ENCODE measurements around the gene ZNF597.

ZNF597 gene, protein sequence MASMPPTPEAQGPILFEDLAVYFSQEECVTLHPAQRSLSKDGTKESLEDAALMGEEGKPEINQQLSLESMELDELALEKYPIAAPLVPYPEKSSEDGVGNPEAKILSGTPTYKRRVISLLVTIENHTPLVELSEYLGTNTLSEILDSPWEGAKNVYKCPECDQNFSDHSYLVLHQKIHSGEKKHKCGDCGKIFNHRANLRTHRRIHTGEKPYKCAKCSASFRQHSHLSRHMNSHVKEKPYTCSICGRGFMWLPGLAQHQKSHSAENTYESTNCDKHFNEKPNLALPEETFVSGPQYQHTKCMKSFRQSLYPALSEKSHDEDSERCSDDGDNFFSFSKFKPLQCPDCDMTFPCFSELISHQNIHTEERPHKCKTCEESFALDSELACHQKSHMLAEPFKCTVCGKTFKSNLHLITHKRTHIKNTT
- total RNA-seq = 9.2 to 17.7 reads per million in 2 donors

DNA sequence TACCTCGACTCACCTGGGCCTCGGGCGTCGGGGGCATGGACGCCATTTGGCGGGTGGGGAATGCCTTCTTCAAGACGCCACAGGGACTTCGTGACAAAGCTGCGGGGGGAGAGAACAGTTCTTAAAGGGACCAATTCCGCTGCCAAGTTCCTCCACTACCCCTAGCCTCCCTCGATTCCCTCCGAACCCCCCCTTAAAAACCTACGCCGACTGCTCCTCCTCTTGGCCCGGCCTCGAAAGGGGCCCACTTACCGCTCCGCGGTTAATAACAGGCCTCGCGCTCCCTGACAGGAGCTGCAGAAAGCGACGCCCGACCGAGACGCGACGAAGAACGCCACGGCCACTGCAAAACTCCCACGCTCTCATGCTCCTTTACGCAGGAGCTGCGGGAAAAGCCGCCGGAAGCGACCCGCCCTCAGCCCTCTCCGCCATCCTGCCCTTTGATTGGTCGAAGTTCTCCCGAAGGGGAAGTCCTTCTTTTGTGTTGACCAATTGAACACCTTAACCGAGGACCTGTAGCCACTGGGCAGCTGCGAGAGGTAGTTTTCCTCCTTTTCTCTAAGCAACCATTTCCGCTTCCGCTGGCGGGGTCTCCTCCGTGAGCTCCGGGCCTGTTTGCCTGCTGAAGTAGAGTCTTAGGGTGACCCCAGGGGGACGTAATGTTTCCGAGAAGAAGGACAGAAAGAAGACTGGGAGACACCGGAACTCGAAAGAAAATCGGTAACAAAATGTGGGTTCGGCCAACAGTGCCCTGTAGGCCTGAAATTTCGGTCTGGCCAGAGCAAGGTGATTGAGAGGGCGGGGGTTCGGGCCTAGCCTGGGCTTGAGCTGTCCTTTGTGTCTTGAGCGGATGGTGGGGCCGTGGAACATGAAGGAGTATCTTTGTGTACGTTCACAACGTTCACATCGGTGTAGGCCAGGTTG is at the start of gene ZNF597, which contains the start of gene NAA60:
Gene ZNF597, minus strand, starts transcription at position 397 of the 924 bp plus-strand sequence. Its CDS starts 351 bp downstream, at position 46.
Gene NAA60, plus strand, starts transcription at position 573 of the 924 bp plus-strand sequence. CDS start 32,548 bp downstream, outside the sequence.
- DNase-seq = peak; percentile 61

DNA sequence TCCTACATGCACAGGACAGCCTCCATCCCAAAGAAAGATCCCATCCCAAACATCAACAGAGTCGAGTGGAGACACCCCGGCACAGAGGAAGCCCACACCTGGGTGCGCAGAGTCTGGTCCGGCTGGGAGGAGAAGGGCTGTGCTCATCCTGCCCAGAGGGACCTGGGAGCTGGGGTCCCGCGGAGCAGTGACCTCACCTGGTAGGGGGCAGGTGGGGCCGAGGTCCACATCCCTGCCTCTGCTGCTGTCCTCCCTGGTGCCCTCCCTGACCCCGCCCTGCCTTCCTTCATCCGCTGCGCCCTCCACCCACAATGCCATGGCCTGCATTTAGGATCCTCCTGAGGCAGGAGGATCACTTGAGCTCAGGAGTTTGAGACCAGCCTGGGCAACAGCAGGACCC is 49.1 kb upstream of the ZNF597 start:
- DNase-seq = no peak

DNA sequence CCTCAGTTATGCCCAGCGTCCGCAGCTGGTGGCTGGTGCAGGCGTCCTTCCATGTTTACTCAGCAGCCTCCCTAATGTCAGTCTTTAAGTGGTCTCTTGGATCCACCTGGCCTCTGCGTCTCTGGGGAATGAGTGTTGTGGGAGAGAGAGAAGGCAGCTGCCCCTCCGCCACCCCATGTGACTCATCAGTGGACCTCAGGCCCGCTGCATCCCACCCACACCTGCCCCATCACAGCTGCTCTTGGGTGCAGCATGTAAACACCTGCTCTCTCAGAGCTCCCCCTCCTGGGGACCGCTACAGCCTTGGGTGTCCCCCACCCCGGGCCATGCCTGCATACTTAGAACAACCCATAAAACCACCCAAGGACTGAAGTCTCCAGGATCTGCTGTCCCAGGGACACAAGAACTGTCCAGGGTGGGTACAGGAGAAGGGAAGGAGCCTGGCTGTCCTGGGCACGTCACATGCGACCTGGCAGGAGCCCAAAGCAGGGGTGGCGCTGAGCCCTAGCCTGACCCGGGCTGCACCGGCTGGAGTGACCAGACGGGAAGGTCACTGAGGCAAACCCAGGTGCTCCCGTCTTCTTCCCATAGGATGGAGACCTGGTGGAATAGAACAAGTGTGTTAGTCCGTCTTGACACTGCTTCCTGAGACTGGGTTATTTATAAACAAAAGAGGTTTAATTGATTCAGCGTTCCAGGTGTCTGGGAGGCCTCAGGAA is 47.8 kb upstream of the ZNF597 start:
- no peak for DNase-seq

DNA sequence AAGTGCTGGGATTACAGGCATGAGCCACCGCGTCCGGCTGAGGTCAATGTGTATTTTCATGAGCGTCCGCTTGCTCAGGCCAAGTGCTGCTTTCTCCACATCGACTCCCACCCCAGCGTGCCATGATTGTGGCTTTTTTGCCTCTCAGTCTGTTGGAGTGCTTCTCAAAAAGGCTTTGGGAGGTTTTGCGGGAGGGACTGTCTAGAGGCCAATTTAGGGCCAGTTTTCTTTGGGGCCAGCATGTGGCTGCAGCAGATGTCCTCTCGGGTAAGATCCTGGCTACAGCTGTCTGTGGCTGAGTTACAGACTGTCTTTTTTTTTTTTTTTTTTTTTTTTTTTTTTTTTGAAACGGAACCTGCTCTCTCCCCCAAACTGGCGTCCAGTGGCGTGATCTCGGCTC is 45.5 kb upstream of the ZNF597 start:
- no peak for DNase-seq

DNA sequence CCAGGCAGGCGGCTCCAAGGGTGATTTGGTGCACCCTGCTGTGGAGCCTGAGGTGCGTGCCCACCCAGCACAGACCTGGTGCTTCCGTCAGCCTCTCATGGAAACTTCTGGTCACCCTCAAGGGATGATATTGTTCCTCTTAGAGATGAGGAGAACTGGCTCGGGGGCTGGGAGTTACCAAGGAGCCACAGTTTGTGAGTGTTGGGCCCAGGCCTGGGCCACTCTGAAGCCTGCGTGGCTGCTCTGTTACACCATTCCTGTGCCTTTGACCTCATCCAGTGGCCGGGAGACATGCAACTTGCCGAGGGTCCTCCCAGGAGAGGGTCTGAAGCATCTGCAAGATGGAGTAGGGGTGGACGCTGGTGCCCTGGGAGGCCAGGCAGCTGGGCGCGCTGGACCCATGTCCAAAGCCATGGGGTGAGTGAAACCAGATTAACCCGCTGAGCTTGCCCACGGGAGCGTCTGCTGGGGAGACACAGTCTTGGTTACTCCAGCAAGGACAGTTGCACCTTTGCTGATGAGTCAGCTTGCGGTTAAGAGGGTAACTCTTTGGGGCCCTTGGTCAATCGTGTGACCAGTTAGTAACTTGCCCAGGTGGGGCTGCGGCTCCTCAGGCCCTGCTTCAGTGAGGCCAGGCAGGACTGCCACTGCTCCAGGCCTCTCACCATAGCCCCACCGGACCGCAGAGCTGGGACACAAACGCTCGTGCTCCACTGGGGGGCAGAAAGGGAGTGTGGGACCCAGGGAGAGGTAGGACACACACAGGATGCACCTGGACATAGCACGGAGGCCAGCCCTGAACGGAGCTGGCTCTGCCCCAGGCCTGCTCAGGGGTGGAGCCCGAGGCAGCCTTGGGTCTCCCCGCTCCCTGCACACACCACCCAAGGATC is 44.5 kb upstream of the ZNF597 start:
- DNase-seq = no peak

DNA sequence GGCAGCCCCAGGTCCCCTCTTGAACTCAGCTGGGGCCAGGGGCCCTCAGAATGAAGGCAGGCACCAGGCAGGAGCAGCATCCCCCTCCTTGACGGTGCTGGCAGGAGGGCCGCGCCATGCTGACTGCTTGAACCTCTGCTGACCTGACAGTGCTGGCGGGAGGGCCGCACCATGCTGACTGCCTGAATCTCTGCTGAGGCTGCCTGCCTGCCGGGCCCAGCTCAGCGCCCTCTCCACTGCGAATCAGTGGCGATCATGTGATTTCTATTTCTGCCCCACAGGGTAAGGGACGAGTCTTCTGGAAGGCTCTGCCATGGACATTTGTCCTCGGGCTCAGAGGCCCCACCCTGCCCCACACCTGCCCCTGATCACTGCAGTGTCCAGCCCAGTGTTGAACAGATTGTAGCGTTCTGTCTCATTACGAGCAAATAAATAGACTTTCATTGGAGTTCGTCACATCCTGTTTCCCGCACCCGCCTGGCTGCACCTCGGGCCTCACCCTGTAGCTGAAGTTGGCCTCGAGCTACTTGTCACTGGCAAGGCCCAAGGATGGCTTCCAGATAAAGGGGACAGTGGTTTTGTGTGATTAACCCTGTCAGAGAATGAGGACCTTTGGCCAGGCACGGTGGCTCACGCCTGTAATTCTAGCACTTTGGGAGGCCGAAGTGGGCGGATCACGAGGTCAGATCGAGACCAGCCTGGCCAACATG is 43.4 kb upstream of the ZNF597 start:
- DNase-seq = no peak

DNA sequence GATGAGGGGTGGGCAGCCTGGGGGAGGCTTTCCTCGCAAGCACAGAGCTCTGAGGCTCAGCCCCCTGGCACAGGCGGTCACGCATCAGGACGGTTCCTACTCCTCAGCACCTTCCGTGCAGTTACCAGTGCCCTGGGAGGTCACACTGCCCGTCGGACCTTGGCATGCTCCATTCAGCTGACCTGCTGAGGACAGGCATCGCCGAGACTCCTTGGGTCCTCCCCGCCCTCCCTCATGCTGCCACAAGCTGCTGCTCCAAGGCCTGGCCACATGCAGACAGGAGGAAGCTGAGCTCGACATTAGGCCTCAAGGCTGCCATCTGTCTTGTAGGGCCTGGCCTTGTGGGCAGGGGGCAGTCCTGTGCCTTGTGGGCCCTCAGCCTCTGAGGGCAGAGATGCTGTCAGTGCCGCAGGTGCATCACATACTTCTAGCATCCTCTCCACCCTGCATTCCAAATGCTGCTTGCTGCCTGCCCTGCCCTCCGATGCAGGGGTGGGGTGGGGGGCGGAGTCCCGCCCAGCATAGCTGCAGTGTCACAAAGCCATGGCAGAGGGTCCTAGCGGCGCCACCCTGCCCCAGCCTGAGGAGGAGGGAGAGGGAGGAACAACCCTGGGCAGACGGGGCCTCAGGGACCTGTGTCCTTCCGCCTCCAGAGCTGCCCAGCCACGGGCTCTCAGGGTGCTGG is 42.7 kb upstream of the ZNF597 start:
- no peak for DNase-seq

DNA sequence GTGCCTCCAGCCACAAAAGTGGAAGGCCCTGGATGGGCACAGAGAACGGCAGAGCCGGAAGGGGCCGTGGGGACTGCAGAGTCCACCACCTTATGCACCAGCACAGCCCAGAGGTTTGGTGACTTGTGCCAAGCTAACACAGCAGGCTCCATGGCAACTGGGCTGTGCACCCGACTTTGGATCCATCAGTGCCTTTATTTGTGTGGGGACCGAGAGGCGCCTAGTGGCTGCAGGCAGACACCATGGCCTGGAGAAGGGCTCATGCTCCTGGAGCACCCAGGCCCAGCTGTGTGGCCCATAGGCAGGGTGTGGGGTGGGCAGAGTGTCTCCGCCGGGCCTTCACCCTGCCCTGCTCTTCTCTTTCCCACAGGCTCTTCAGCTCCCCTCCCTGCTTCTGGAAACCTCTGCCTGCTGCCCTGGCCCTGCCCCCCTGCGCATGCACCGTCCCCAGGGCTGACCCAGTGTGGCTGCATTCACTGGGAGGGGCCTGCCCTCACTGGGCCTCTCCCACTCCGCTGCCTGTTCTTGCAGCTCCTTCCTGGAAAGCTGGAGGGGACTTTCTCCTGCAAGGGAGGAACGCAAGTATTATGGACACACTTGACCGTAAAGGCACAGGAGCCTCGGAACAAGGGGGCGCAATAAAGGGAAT is 41.9 kb upstream of the ZNF597 start:
- DNase-seq = no peak

DNA sequence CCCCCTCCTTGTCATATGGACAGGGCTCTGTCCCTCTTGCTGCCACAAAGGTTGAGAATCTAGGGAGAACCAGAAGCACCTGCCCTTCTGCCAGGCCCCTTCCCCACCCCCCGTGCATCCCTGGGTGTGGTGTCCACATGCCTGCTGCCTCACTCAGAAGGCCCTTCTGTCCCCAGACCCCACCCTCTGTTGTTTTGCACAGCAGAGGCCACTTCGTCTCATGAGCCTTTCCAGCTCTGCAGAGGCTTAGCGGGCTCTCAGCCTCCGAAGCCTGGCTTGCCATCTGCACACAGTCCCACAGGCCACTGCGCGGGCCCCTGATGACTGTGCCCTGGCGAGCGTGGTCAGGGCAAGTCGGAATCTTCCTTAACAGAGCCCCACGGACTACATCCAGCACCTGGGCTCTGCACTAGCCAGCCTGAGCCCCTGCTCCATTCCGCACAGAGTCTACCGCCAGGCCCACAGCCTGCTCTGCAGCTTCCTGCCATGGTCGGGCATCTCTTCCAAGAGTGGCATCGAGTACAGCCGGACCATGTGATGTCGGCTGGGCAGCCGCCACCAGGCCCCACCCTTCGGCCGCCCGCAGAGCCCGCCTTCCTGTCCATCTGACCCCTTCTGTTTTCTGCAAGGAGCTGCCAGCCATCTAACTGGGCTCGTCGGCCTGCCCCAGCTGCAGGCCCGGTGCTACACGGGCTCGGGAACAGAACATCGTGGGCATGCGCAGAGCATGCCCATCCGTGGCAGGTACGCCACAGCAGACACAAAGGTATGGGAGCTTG is 41.2 kb upstream of the ZNF597 start:
- DNase-seq = no peak

DNA sequence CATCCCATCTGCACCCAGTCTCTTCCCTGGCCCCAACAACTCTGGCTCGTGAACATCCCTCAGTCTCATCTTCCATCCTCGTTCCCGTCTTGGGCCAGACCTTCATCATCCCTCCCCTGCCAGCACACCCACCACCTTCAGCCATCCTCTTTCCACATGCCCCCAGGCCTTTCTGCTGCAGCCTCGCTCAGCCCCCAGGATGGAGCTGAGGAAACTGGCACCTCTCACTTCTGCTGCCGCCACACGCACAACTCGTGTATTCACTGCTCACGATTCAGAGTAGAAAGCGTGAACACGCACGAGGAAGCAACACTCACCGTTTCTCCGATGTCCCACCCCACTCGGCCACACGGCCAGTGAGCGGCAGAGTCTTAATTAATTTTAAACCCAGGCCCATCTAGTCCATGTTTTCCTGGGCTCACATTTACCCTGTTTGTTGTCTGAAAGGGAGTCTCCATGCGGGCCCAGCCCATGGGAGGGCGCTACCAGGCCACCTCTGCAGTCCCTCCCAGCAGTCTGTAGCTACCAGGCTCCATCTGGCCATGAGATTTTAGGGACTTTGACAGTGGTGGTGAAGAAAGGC is 39.4 kb upstream of the ZNF597 start:
- DNase-seq = no peak

DNA sequence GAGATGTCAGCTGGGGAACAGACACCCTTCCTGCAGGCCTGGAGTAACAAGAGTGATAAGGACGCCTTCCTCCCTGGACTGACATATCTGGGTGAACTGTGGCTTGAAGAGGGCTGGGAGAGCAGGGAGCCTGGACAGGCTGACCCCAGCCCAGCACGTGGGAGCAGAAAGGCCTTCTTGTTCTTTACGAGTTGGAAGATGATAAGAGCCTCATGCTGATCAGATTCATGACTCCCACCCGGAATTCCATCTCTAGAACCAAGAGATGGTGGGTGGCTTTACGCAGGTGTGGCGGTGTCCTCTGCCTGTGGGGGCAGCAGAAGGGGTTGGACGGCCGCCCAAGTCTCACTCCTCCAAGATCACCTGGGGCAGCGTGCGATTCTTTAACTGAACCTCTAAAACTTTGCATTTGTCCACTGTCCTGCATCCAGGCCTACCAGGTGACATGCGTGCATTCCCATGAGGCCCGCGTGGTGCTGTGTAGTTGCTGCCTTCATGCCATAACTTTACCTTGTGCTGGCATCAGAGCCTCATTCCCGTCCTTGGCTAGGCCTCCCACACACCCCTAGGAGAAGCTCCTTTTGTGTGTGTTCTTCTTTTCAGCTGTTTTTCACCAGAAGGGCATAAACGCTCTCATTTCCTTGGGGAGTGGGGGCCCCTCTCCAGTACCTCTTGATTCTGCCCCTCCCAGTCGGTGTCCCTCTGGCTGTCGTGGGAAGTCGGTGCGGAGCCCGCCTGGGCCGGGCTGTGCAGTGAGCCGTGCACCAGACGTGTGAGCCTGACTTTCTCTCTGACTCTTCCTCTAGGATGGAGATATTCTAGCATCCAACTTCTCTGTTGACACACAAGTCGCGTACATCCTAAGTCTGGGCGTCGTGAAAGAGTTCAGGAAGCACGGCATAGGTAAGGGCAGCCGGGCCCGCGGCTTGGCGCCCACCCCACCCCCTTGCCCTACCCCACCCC is 38.7 kb upstream of the ZNF597 start:
- no peak for DNase-seq

DNA sequence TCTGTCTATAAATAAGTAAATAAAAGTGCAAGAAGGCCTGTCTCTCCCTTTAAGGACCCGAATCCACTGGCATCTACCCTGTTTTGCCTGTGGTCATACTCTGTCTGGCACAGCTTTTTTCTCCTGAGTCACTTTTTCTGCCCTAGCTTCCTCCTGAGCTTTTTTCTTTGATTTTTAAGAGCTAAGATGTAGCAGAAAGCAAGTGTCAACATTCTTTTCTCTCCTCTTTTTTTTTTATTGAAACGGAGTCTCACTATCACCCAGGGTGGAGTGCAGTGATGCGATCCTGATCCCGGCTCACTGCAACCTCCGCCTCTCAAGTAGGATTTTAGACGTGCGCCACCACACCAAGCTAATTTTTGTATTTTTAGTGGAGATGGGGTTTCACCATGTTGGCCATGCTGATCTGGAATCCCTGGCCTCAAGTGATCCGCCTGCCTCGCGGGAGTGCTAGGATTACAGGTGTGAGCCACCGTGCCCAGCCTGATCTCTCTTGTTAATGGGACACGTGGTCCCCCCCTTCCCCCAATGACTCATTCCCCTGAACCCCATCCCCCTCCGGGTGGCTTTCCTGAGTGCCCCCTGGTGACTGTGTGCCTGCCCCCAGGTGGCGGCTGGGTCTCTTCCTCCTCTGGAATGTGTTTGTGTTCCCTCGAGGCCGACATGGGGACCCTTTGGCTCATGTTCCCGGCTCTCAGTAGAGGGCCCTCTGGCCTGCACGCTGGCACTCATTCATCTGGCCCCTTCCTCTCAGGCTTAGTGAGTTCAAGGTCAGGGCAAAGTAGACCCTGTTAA is 37.8 kb upstream of the ZNF597 start:
- DNase-seq = no peak

DNA sequence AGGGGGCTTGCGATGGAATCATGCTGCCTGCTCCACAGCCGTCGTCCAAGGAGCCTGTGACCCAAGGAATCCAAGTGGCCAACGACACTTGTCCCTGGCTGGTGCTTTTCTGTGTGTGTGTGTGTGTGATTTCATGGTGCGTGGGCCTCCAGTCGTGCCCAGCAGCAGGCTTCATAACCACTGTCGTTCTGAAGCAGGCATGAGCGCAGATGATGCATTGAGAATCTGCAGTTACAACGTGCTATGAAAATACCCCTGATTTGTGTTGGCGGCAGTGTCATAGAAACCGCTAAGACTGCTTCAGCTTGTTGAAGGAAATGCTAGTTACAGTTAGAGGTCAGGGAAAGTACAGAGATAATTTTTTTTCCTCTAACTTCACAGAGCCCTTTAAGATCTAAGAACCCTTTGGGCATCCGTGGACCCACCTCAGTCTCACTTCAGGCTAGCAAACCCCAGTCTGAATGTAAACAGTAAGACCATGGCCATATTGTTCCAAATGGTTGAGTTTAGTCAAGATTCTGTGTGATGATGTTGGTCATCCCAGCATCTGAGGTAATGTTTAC is 36.4 kb upstream of the ZNF597 start:
- no peak for DNase-seq

DNA sequence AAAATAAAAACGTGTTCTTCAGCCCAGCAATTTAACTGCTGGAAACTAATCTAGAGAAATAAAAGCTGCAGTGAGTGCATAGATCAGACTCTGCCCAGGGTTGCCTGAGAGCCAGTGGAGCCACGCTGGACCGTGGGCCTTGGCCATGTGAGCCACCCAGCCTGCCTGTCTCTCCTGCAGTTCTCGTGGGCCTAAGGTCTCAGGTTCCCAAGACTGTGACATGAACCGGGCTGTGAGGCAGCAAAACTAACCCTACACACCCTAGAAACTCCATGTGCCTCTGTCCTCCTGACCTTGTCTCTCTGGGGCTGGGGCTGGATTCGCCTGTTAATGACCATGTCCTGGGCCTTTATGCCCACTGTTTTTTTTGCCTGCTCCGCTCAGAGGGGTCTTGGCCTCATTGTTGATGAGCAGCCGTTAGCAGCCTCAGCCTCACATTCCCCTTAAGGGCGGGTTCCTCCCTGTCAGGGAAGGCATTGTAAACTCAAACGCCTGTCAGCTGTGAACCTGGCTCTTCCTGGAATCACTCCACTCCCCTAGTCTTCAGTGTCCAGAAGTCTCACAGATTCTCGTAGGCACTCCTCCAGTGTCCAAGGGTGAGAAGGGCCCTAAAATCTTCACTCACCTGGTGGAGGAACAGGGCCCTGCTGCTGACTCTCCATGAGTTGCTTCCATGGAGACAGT is 35.1 kb upstream of the ZNF597 start:
- no peak for DNase-seq

DNA sequence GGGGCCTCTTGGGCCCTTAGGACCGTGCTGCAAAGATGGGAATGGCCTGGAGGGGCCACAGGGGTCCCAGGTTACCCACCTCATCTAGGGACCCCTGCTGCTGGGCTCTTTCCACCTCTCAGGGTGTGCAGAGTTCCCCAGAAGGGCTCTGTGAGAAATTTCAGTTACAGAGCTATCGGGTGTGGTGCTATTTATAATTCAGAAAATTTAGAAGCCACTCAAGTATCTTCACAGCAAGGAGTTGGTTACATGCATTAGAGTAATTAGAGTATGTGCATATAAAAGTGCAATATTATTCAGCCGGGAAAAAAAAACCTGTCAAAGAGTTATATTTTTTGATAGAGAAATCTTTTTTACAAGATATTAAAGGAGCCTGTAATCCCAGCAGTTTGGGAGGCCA is 33.1 kb upstream of the ZNF597 start:
- DNase-seq = no peak

Data from T-helper 9 cell (primary cell).